Endothelial cell (in vitro differentiated cells): ENCODE measurements around the gene PRSS57. TPM values are rescaled to one million over a fixed set of nuclear protein-coding genes. Genes with fewer than 3 reads are reported as not detected.
A peak's percentile ranks its signal among the peaks of the same experiment; 100 is the strongest.

Experiments used
- DNase-seq: peaks from one replicate; pipeline ENCODE4 v3.0.0; 2021; ENCODE audit warnings: low spot score
- H3K27ac Mint-ChIP-seq: one replicate; pipeline ENCODE4 v1.8.0; 2021; ENCODE audit warnings: mixed read lengths, inconsistent platforms; ENCODE audit not compliant: unreplicated experiment
- H3K27me3 Mint-ChIP-seq: one replicate; pipeline ENCODE4 v1.8.0; 2021; ENCODE audit warnings: mild to moderate bottlenecking, moderate library complexity, mixed read lengths, inconsistent platforms; ENCODE audit not compliant: unreplicated experiment
- H3K36me3 Mint-ChIP-seq: one replicate; pipeline ENCODE4 v1.8.0; 2021; ENCODE audit warnings: mild to moderate bottlenecking, low read depth, mixed read lengths, inconsistent platforms; ENCODE audit not compliant: unreplicated experiment
- H3K4me1 Mint-ChIP-seq: one replicate; pipeline ENCODE4 v1.8.0; 2021; ENCODE audit warnings: mild to moderate bottlenecking, mixed read lengths, inconsistent platforms; ENCODE audit not compliant: unreplicated experiment
- H3K4me3 Mint-ChIP-seq: one replicate; pipeline ENCODE4 v1.8.0; 2021; ENCODE audit warnings: mild to moderate bottlenecking, mixed read lengths, inconsistent platforms; ENCODE audit not compliant: unreplicated experiment
- H3K9me3 Mint-ChIP-seq: one replicate; pipeline ENCODE4 v1.8.0; 2021; ENCODE audit warnings: mixed read lengths, inconsistent platforms; ENCODE audit not compliant: unreplicated experiment
- total RNA-seq: library from RNA; stranded (reverse); fragmentation: NEBNext Ultra II Directional; extraction: Animal tissue kit (Norgen Biotek cat#: 25700); gene quantifications from one replicate; pipeline ENCODE4 v1.2.1, GENCODE V29; 2021; ENCODE audit not compliant: unreplicated experiment
- TF ChIP-seq, protein P1 (sequence below): fragments of 200-600 bp; sonication (generic); IDR thresholded peaks from one replicate; pipeline ENCODE4 v1.5.0; 2021; ENCODE audit warnings: antibody characterized with exemption; ENCODE audit not compliant: unreplicated experiment

The PRSS57 gene
- total RNA-seq, 1 donor from 2014 or later = not detected

DNA sequence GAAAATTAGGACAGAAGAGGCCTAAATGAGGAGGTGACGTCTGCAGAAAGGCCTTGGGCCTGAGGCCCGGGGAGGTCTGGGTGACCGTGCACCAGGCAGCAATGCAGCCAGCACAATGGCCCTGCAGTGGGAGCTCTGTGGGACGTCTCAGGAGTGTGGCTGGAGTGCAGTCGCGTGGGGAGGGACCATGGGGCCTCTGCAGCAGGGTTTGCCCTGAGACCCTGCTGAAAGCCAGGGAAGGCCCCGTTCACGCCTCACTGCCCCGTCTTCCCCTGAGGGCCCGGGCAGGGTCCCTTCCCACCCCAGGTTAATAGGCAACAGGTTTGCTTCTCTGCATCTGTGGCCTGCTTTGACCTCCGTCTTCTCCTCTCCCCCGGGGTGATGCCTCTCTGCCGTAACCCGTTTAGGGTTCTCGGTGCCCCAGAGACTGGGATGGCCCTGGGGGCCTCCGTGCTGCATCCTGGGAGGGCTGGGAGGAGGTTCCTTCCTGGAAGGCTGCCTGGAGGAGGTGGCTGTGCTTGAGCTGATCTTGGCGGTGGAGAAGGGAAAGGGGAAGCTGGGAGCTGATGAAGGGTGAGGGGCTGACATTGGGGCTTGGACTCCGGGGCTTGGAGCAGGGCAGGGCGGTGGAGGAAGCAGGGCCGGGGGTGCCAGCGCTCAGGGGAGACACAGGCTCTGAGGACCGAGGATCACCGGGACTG, 23.1 kb upstream of the PRSS57 start:
- H3K4me1 Mint-ChIP-seq = no peaks in the 10 kb centered on the region
- H3K27ac Mint-ChIP-seq = no peak overlapping the region

GRCh38 chr19:715347-715746, 20.1 kb upstream of the PRSS57 start:
- H3K27ac Mint-ChIP-seq = no peak overlapping the region
- TF ChIP-seq, protein P1, sequence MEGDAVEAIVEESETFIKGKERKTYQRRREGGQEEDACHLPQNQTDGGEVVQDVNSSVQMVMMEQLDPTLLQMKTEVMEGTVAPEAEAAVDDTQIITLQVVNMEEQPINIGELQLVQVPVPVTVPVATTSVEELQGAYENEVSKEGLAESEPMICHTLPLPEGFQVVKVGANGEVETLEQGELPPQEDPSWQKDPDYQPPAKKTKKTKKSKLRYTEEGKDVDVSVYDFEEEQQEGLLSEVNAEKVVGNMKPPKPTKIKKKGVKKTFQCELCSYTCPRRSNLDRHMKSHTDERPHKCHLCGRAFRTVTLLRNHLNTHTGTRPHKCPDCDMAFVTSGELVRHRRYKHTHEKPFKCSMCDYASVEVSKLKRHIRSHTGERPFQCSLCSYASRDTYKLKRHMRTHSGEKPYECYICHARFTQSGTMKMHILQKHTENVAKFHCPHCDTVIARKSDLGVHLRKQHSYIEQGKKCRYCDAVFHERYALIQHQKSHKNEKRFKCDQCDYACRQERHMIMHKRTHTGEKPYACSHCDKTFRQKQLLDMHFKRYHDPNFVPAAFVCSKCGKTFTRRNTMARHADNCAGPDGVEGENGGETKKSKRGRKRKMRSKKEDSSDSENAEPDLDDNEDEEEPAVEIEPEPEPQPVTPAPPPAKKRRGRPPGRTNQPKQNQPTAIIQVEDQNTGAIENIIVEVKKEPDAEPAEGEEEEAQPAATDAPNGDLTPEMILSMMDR = no peak
- no peak for DNase-seq

More for the DNA sequence above, 23.1 kb upstream of the PRSS57 start:
- no peak for DNase-seq
- H3K27me3 Mint-ChIP-seq = peaks cover 9% of the 10 kb centered on the region
- H3K36me3 Mint-ChIP-seq = peaks cover 9% of the 10 kb centered on the region
- H3K9me3 Mint-ChIP-seq = peaks cover 4% of the 10 kb centered on the region
- TF ChIP-seq, protein P1 = no peak
- no peak overlapping the region for H3K4me3 Mint-ChIP-seq

DNA sequence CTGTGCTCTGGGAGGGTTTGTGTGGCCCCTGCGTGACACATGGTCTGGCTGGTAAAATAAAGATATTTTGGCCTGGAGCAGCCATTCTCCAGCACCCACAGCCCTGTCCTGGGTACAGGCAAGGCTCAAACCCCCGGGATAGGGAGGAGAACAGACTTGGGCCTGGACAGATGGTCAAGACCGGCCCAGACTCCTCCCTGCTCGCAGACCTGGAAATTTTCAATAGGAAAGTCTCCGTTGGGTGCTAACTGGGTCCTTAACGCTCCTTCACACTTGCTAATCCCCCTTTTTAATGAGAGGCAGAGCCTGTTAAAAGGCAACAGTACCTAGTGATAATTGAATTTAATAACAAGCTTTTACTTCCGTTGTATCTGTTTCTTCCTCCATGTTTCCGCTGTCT, 16.0 kb upstream of the PRSS57 start:
- peaks cover 2% of the 10 kb centered on the region for H3K4me1 Mint-ChIP-seq
- peak overlapping the region; percentile 39 for H3K4me3 Mint-ChIP-seq
- TF ChIP-seq, protein P1 = no peak
- H3K27ac Mint-ChIP-seq = no peak overlapping the region
- H3K27me3 Mint-ChIP-seq = peaks cover 12% of the 10 kb centered on the region
- H3K9me3 Mint-ChIP-seq = peaks cover 4% of the 10 kb centered on the region
- no peak for DNase-seq
- peaks cover 9% of the 10 kb centered on the region for H3K36me3 Mint-ChIP-seq

More at GRCh38 chr19:715347-715746, 20.1 kb upstream of the PRSS57 start:
- H3K9me3 Mint-ChIP-seq = peaks cover 4% of the 10 kb centered on the region
- H3K27me3 Mint-ChIP-seq = peaks cover 15% of the 10 kb centered on the region
- H3K4me1 Mint-ChIP-seq = no peaks in the 10 kb centered on the region
- peaks cover 9% of the 10 kb centered on the region for H3K36me3 Mint-ChIP-seq
- H3K4me3 Mint-ChIP-seq = peak overlapping the region; percentile 25

DNA sequence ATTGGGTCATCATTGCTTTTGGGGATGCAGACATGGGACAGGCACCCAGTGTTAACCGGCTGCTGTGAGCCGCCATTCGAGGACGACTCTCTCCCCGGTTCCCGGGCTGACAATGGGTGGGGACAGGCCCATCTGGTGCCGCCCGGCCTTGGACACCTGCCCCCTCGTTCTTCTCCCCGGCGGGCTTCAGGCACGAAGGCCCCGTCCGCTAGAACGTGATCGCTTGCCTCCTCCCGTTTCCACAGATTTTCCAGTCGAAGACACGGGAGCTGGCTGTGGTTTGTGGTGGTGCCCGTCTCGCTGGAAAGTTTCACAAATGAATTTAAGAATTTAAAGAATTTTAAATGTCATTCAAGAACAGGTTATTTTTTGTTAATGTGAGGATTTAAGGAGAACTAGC, 15.5 kb upstream of the PRSS57 start:
- Mint-ChIP-seq H3K4me1 (peaks cover 2% of the 10 kb centered on the region), H3K9me3 (peaks cover 4% of the 10 kb centered on the region), H3K27me3 (peaks cover 9% of the 10 kb centered on the region), H3K36me3 (peaks cover 7% of the 10 kb centered on the region), H3K27ac (no peak overlapping the region), H3K4me3 (no peak overlapping the region)
- TF ChIP-seq, protein P1 = no peak
- no peak for DNase-seq

DNA sequence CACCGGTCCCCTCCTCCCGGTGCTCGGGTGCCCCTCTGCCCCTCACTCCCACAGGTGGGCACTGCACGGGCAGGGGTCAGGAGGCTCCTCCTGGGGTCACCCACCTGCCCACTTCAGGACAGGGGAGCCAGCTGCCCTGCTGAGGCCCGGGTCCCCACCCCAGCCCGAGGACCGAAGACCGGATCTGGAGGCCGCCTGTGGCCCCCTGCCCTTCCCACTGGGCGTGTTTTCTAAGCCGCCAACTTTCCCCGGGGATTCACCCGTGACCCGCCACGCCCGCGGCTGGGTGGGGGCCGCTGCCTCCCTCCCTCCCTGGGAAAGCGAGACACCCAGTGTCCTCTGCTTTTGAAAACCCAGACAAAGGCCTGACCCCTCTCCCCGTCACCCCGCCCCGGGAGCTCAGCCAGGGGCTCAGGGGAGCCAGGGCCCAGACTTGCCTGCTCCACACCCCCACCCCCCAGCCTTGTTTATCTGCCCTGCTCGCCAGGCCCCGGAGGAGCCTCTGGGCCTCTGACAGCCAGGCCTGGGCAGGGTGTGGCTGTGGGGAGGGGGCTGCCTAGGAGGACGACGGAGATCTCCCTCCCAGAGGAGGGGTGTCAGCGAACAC, 14.8 kb upstream of the PRSS57 start:
- H3K4me3 Mint-ChIP-seq = no peak overlapping the region
- no peak for DNase-seq
- H3K36me3 Mint-ChIP-seq = no peaks in the 10 kb centered on the region
- H3K4me1 Mint-ChIP-seq = peaks cover 2% of the 10 kb centered on the region
- H3K9me3 Mint-ChIP-seq = no peaks in the 10 kb centered on the region
- TF ChIP-seq, protein P1 = no peak
- no peak overlapping the region for H3K27ac Mint-ChIP-seq
- H3K27me3 Mint-ChIP-seq = peaks cover 6% of the 10 kb centered on the region
